ENCODE results near the gene PTF1A.

The PTF1A gene, protein sequence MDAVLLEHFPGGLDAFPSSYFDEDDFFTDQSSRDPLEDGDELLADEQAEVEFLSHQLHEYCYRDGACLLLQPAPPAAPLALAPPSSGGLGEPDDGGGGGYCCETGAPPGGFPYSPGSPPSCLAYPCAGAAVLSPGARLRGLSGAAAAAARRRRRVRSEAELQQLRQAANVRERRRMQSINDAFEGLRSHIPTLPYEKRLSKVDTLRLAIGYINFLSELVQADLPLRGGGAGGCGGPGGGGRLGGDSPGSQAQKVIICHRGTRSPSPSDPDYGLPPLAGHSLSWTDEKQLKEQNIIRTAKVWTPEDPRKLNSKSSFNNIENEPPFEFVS

DNA sequence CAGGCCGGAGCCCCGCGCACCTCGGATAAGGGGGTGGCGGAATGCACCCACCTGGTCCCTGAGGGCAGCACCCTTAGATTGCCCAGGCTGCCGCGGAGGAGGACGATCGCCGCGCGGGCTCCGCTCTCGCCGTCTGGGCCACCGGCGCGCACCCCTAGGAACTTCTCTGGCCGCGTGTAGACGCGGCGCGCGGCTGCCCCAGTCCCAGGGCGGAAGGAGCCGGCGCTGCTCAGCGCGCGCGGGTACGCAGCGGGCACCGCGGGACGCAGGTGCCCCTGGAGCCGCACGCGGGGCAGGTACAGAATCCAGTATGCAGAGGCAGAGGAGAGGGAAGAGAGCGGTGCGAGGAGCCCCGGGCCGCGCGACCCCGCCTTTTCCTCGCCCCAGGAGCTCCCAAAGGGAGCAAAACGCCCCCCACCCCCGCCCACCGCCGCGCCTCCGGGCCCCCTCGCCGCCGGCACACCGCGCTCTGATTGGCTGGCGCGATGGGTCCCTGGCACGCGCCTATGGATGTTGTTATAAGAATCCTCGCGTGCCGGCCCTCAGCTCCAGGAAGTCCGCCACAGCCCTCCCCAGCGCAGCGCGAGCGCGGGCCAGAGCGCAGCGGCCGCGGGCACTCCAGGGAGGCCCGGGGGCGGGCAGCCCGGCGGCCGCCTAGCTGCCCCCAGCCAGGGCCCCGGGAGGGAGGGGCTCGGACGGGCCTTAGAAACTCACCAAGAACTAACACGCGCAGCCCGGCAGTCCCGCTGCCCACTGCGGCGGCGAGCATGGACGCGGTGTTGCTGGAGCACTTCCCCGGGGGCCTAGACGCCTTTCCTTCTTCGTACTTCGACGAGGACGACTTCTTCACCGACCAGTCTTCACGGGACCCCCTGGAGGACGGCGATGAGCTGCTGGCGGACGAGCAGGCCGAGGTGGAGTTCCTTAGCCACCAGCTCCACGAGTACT, at the start of gene PTF1A:
Gene PTF1A, plus strand, starts transcription at position 549 of the 948 bp plus-strand sequence. Its CDS starts 219 bp downstream, at position 768.
- DNase-seq (ENCODE audit: low spot score): no peak

DNA sequence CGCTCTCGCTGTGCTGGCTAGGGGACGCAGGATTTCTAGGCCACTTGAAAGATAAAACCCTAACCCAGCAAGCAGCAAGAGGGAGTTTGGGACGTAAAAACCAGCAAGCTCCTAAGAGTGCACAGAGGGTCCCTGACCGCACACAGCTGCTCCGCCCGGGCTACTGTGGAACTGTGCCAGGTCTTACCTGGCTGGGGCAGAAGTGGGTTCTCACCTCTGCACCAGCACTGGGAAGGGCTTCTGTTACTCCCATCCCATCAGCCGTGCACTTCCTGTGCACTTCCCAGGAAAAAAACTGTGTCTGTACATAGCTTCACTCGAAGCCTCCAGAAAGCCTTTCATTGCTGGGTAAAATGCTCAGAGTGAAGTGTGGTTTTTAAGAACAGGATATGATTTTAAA, 45.9 kb upstream of the PTF1A start:
- DNase-seq (ENCODE audit: low spot score): no peak

DNA sequence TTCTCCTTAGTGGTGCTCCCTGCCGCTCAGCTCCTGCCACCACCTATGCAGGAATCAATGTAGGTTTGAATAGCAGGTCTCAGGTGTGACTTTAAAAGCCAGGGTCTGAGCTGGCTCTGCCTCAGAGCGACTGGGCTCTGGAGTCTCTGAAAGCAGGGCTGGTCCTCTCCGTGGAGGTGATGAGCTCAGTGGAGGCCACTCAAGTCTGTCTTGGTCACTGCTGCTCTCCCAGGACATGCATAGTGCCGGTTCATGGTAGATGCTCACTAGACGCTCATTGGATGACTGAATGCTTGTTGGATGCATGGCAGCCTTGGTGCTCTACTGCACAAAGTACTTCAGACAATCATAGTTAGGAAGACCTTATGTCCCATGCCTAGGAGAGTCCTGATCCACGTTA, 45.1 kb upstream of the PTF1A start:
- no peak for DNase-seq (ENCODE audit: low spot score)

DNA sequence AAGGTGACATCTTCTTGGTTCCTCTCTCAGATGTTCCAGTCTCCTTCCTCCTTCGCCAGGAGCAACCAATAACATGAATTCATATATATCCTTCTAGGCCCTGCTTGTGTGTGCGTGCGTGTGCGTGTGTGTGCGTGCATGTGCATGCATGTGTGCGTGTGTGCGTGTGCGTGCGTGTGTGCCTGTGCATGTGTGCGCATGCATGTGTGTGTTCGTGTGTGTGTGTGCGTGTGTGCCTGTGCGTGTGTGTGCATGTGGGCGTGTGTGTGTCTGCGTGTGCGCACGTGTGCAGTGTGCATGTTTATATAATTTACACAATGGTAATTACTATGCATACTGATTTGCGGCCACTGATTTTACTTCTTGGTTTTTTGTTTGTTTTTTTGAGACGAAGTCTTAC, 43.9 kb upstream of the PTF1A start:
- DNase-seq (ENCODE audit: low spot score): no peak

DNA sequence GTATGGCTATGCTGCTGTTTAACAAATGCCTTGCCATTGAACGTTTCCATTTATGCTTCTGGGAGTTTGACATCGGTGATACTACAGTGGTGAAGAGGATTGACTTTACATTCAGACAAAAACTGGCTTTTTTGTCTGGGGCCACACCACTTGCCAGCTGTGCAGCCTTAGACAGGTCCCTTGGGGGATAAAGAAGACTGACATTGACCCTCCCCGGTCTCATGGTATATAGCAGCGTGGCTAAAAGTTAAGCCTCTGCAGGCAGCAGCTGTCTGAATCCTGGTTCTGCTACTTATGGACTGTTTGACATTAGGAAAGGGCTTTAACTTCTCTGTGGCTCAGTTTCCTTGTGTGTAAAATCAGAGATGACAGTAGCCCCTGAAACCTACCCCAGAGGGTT, 42.0 kb upstream of the PTF1A start:
- DNase-seq (ENCODE audit: low spot score): no peak

DNA sequence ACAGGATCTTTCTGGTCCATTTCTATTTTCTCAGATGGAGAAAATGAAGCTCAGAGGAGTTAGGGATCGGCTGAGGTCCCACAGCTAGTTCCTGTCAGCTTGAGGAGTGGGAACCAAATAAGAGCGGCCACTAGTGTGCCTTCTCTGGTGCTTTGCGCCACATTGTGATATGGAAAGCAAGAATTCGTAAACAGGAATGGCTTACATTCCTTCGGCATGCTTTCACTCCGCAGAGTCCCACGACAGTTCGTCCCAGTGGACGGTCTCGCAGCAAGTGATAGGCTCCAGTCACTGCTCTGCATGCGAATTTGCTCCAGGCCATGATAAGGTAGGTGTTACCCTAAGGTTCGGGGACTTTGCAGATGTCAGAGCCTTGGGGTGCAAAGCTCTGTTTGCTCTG, 41.5 kb upstream of the PTF1A start:
- no peak for DNase-seq (ENCODE audit: low spot score)

DNA sequence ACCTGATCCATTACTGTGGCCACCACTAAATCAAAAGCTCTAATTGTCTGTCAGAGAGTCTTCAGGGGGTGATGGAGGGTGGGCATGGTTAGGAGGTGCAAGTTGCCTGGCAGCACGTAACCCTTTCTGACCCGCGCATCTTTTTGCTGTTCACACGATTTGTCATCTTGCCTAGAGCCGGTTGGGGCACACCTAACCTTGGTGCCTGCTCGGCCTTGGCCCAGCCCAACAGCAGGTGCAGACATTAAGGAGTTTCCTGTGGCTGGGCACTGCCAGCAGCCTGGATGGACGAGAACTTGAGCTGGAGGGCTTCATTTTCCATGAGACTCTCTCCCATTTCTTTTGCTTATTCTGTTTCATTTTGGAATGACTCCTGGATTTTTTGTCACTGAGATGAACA, 41.0 kb upstream of the PTF1A start:
- DNase-seq (ENCODE audit: low spot score): no peak

DNA sequence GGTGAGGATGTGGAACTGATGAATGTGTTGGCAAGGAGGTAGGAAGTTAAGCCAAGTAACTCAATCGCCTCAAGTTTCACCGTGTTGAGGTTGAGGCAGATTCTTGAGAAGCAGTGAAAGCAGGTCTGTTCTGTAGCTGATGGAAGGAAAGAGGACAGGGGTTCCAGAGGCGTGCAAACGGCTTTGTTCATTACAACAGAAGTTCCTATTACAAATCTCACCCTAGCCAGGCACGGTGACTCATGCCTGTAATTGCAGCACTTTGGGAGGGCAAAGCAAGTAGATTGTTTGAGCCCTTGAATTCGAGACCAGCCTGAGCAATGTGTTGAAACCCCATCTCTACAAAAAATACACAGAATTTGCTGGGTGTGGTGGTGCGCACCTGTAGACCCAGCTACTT, 36.9 kb upstream of the PTF1A start:
- DNase-seq (ENCODE audit: low spot score): peak; percentile 38

DNA sequence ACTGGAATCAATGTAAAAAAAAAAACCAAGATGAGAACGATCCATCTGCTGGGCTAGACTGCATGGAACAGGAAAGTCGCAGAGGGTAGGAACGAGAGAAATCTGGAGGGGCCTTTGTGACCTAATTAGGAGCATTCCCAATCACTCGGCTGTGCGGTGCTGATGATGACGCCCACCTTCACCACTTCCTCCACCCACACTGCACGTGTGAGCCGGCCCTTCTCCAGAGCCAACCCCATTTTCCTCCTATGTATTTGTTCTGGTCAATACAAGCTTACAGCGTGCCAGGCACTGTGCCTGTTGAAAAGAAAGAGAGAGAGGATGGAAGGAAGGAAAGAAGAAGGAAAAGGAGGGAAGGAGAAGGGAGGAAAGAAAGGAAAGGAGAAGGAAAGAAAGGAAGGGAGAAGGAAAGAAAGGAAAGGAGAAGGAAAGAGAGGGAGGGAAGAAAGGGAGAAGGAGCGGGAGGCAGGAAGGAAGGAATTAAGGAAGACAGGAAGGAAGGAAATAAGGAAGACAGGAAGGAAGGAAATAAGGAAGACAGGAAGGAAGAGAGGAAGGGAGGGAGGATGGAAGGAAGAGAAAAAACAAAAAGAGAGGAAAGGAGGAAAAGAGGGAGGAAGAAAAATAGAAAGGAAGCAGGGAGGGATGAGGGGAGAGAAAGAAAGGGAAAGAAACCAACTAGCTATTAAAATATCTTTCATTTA, 35.5 kb upstream of the PTF1A start:
- DNase-seq (ENCODE audit: low spot score): no peak

DNA sequence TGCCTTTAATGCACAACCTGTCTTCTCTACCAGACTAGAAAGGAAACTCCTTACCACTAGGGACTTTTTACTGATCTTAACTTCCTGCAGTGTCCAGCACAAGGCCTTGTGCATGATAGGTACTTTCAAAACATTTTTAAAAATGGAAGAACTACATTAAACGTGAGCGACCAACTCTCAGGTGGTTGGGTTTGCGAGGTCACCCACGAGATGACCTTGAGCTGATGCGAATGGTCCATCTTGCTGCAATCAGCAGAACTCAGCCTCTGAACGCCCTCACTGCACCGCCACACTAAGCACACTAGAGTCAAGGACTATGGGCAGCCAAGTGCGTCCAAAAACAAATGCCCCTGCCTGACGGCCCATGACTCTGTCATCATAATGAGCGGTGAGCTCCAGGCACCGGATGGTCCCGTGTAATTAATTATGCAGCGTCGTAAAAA, 34.9 kb upstream of the PTF1A start:
- no peak for DNase-seq (ENCODE audit: low spot score)

DNA sequence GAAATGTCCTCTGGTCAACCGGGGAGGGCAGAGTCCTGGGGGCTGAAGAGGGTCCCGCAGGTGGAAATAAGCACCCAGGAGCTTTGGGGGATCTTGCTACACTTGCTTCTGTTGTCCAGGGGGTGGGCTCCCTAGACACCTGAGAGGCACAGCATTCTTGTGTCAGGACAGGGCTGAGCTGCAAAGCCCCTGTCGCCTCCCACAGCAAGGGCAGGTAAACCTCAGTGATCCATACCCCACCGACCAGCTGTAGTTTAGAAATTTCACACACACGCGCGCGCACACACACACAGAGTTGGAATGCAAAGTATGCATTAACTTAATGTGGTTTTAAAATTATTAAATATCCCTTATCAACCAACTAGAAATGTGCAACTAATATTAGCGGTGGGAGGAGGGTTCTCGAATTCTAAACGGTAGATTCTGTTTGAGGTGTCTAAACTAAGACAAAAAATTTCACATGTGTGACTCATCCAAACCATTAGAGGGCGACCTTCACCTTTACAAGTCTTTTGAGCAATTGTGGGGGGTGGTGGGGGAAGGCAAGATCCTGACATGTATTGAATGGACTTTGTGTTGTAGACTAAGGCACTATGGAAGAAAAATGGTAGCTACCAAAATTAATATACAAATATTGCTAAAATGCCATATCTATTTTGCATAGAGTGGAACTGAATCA, 34.3 kb upstream of the PTF1A start:
- DNase-seq (ENCODE audit: low spot score): peak; percentile 69

DNA sequence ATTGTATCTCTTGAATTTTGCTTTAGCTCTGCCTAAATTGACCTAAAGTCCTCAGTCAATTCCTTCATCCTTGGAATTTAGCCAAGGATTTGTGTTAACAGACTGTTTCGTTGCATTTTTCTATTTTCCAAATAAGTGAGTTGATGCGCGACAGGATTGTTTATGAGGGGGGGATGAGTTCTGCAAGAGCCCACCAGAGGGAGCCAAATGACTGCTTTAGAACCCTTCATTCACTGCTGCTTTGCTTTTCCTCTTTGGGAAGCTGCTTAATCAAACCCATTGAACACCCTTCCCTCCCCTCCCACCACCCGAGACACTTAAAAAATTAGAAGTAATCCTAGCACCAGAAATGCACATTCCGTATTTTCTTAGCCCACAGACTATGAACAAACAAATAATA, 33.7 kb upstream of the PTF1A start:
- DNase-seq (ENCODE audit: low spot score): peak; percentile 80

DNA sequence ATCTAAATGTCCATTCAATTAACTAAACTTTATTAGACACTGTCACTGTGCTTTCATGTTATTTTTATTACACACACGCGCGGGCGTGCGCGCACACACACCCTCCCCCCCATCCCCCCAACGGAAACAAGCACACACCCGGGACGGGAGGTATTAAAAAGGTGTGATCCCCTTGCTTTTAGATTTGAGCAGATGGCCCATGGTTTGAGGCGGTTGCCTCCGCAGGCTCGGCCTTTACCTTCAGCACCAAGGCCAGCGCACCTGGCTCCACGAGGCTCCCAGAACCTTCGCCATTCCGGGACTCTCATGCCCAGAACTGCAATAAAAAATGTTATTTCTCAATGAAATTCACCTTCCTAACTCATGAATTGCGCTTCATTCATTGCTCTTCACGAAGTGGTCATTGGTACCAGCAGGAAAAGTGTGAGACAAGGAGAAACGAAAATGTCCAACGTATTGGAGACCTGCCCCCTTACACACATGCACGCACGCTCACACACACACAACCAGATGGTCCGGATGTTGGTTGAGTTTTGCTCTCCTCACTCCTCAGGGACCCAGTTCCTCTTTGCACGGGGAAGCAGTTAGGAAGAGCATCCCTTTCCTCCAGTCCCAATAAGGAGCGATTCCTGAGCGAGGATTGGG, 20.8 kb upstream of the PTF1A start:
- peak; percentile 16 for DNase-seq (ENCODE audit: low spot score)

DNA sequence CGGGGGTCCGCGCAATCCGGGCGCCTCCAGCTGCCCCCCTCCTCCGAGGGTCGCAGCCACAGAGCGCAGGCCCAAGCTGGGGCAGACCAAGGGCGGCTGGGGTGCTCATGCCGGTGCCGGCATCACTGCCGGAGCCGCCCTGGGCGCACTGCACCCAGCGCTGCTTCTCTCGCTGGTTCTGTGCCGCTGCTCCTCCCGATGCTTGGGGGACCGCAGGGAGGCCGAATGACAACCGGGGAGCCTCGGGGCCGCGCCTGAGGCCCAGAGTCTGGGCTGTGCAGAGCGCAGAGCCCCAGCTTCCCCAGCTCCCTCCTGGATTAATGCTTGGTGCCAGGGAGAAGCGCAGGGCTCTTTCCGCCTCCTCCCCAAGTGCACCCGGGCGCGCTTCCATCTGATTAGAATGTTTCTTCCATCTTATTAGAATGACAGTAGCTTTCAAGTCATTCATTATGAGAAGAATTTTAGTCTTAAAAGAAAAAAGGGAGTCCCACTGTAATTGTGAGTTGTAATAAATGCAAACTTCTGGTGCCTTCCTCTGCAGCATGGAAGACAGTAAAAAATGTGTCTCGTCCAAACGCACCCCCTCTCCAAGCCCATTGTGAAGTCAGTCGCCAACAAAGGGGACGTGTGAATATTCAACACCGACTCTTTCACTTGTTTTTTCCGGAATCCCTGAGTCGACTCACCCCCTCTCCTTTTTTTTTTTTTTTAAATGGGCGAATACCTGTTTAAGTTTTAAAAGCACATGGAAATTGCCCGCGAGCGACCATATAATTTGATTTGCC, 19.5 kb upstream of the PTF1A start:
- no peak for DNase-seq (ENCODE audit: low spot score)

DNA sequence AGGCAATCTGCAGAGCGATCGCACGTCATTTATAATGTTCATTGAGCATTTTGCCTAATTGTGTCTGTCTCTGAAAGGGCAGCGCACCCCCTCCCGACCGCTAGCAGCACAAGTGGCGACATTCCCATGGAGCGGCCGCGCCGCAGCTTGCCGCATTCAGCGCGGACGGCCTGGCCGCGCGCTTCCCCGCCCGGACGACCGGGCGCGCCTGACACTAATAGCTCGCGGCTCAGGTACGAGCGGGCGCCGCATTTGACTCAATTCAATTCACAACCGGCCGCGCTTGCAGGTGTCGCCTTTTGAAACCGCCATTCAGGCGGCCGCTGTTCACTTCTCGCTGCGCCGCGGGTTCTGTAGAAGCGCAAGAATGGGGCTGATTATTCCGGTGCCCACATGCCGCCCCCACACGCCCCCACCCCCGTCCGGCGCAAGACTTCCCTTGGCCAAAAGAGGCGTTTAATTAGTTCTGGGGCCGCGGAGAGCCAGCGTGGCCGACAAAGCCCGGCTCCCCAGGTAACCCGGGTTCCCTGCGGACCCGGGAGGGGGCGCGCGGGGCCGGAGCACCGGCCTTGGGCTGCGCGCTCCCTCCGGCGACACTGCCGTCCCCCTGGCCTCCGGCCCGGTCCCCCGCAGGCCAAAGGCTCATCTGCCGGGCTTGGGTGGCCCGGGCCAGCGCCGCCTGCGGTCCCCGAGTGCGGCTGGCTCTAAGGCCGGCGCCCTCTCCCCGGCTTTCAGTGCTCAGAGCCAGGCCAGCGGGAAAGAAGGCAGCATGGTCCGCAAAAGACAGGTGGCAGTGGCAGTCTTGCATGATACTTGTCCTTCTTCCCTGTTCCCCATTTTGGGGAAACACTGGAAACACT, 18.7 kb upstream of the PTF1A start:
- DNase-seq (ENCODE audit: low spot score): no peak

DNA sequence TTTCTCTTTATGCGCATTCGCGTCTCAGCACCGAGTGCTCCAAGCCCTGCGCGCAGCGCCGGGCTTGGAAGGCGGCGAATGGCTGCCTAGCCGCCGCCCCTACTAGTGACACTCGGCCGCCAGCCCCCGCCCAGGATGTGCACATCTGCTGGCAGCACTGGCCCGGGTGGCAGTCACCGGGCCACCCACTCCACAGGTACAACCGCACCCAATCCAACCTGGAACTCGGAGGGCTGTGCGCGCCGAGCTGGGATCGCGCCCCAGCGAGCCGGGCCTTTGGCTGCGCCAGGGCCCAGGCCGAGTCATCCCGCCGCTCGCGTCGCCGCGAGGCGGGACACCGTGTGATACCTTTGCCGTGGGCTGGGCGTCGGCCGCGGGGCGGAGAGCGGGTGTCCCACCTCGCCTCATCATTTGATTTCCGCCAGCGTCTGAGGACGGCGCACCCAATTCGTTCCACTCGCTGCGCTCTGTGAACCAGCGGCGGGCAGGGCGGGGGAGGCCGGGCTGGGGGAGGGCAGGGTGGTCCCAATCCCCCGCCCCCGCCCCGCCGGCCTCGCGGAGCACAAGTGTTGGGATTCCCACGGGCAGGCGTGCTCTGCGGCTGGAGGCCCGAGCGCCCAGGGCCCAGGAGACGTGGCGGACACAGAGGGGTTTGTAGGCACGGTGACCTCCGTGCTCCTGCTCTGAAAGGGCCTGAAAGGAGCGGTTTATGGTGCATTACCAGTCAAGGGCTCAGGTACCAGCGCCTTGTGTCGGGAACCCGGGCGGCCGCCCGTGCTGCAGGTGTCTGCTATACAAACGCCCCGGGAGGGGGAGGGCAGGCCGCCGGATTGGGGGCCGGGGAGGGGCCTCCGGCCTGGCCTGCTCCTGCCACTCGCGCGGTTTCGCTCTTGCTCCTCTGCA, 17.8 kb upstream of the PTF1A start:
- DNase-seq (ENCODE audit: low spot score): no peak

DNA sequence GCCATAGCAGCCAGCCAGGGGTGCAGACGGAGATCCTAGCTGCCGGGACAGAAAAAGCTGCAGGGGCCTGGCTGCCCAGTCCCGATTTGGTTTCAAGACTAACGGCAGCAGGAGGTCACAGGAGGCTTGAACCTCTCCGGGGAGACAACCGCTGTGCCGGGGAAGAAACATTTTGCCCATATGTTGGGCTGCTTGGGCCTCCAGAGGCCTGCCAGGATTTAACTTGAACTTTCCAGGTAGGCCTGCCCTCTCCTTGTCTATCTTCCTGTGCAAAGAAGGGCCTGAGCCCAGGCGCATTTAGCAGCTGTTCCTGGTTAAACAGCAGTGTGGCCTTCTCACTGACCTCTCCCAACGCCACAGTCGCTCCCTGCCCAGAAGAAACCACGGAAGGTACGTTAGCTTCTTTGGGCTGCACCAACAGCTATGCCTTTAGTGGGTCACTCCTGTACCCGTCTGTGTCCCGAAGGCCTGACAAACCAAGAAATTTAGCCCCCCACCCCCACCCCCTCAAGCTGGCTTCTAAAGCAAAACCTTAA, 17.1 kb upstream of the PTF1A start:
- no peak for DNase-seq (ENCODE audit: low spot score)

DNA sequence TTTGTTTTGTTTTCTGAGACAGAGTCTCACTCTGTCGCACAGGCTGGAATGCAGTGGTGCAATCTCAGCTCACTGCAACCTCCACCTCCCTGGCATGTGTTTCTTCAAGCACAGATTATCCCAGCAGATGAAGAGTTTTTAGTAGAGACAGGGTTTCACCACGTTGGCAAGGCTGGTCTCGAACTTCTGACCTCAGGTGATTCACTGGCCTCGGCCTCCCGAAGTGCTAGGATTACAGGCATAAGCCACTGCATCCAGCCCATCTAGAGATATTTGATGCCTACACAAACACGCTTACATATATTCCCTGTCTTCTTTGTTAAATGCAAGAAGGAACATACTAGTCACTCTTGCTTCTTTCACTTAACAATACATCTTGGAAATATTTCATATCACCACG, 5.9 kb upstream of the PTF1A start:
- no peak for DNase-seq (ENCODE audit: low spot score)
